Measurements from ENCODE around the gene LTA4H. TPM values are rescaled to one million over a fixed set of nuclear protein-coding genes. Genes with fewer than 3 reads are reported as not detected.
A peak's percentile ranks its signal among the peaks of the same experiment; 100 is the strongest.

Gene LTA4H
- total RNA-seq, 1 donor from 2014 or later: 17.7 TPM

DNA sequence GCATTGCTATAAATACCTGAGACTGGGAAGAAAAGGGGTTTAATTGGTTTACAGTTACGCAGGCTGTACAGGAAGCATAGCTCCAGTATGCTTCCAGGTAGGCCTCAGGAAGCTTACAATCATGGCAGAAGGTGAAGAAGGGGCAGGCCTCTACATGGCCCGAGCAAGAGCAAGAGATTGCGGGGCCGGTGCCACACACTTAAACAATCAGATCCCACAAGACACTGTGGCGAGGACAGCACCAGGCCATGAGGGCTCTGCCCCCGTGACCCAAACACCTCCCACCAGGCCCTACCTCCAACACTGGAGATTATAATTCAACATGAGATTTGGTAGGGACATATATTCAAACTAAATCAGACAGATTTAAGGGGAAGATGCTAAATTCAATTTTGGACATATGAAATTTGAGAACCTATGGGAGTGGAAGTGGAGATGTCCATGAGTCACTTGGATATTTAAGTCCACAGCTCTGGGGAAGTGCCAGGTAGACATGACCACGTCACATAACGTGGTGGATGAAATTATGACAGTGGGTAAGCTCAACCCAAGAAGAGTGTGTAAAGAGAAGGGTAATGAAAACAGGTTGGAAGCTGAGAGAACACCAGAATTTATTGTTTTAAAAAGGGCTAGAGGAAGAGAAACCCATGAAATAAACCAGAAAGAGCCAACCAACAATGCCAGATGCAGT lies 1.5 kb upstream of the LTA4H start:
- ATAC-seq (no peak), DNase-seq (ENCODE audit: low spot score) (no peak)

DNA sequence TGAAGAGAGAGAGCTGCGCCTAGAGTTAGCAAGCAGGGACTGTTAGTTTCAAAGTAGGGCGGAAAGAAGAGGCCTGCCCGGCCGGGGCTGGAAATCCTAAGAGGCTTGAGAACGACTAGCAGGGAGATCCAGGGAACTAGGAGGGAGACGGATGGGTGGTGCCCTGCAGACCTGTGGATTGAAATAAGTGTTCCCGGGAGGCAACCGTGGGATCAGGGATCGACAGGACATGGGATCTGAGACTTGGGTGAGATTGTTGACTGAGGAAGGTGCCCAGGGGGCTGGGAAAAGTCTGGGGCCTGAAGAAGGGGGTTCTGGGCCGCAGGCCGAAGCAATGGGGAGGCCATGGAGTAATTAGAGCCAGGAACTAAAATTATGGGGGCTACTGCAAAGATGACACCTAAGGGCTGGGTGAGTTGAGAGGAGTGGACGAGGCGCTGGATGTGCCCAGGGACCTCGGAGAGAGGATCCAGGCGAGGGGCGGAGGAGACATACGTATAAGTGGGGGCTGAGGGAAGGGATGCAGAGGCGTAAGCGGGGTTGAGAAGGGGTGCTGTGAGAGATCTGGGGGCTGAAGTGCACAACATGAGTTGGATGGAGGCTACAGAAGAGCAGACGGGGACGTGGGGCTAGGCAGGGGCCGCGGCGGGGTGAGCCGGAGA lies 635 bp downstream of the LTA4H start:
- ATAC-seq: no peak
- no peak for DNase-seq (ENCODE audit: low spot score)

GRCh38 chr12:96033549-96034389 lies 1.6 kb downstream of the LTA4H start:
- no peak for ATAC-seq
- no peak for DNase-seq (ENCODE audit: low spot score)

GRCh38 chr12:96029826-96030225 lies 5.6 kb downstream of the LTA4H start:
- no peak for DNase-seq (ENCODE audit: low spot score)
- ATAC-seq: no peak

DNA sequence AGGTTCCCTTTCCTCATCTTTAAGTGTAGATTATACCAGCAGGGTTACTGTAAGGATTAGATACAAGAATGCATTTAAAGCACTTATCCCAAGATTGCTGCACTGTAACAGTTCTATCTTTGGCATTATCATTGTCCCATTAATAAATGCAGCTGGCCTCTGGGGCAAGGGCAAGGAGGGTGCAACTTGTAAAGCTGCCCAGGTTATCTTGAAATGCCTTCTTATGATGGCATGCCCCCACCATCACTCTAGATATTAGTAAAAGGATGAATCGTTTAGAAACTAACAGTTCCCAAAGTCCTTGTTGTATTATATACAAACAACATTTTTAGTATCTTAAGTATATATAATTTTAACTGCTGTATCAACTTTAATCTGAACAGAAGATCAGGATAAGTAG lies 6.8 kb downstream of the LTA4H start:
- ATAC-seq (no peak), DNase-seq (ENCODE audit: low spot score) (no peak)

- ATAC-seq (no peak), DNase-seq (ENCODE audit: low spot score) (no peak)
Observed at GRCh38 chr12:96026331-96026730, 9.1 kb downstream of the LTA4H start.

- DNase-seq (ENCODE audit: low spot score) (no peak), ATAC-seq (no peak)
Observed at GRCh38 chr12:96025518-96025917, 9.9 kb downstream of the LTA4H start.

DNA sequence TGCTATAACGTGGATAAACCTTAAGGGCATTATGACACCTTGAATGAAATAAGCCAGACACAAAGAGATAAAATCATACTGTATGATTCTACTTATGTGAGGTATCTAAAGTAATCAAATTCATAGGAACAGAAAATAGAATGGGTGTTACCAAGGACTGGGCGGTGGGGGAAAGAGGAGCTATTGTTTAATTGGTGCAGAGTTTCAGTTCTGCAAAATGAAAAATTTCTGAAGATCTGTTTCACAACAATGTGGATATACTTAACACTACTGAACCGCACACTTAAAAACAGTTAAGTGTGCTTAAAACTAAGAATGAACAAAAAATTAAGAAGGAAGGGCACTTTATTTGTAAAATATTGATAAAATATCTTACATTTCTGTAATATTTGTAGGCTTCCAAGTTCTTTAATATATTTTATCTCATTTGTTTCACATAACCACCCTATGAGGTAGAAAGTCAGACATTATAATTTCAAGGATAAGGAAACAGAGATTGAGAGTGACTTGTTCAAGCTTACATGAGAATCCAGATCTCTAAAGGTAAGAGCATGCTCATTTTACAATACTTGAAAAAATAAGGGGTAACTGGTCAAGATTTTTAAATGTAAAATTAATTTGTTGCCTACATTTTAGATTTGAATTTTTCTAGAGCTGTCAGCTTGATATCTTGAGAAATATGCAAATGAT lies 14.9 kb downstream of the LTA4H start:
- no peak for ATAC-seq
- no peak for DNase-seq (ENCODE audit: low spot score)

DNA sequence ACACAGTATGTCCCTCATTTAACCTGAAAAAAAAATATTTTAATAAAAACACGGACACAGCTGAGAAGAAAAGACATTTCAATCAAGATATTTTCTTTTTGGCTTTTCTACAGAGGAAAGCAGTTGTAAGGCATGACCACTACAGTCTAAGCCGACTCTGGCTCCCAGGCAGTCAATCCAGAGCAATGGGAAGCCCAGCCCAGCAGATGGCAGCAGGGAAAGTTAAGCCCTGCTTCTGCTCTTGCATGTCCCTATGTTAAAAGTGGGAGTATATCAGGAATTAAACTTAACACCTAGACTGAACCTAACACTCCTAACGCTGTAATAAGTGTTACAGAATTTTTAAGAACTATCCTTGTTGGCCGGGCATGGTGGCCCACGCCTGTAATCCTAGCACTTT lies 19.7 kb downstream of the LTA4H start:
- DNase-seq (ENCODE audit: low spot score): no peak
- peak; percentile 81 for ATAC-seq

GRCh38 chr12:96014943-96015599 lies 20.3 kb downstream of the LTA4H start:
- DNase-seq (ENCODE audit: low spot score) (no peak), ATAC-seq (no peak)

GRCh38 chr12:96007729-96008128 lies 27.7 kb downstream of the LTA4H start:
- ATAC-seq: no peak
- DNase-seq (ENCODE audit: low spot score): no peak

DNA sequence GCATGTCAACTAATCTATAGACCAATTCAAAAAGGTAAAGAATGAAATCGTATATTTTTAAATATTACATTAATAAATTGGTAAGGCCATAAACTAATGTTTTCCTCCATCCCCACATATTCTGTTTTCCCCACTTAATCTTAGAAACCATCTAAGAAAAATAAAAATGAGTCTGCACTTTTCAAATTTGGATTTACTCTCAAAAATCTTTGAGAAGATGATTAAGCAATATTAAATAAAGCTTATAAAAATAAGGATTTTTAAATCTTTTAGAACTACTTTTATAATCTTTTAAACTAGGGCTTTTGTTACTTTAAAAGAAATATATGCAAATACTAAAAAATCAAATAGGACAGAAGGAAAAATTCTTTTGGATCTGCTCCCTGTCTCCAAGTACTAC lies 28.7 kb downstream of the LTA4H start:
- ATAC-seq: no peak
- no peak for DNase-seq (ENCODE audit: low spot score)

GRCh38 chr12:96000858-96001257 lies 34.5 kb downstream of the LTA4H start:
- DNase-seq (ENCODE audit: low spot score) (no peak), ATAC-seq (no peak)

DNA sequence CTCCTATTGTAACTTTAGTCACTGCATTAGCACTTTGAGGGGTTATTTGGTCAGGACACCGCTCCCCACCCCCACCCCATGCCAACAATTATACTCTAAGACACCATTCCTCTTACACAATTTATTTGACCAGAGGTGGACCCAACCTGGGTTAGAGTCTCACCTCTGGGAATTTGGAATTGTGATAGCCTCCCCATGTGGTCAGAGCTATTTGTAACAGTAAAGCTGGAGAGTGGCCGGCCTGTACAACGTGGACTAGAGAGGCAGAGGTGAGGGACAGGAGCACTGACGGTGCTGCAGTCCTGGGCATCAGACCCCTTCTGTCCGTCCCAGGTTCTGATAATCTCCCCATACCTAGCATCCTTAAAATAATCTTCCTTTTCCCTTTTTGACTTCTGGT lies 35.9 kb downstream of the LTA4H start:
- ATAC-seq (peak; percentile 23), DNase-seq (ENCODE audit: low spot score) (no peak)

GRCh38 chr12:95998611-95999286 lies 36.6 kb downstream of the LTA4H start:
- ATAC-seq (peak; percentile 66), DNase-seq (ENCODE audit: low spot score) (no peak)

GRCh38 chr12:95997911-95998510 lies 37.4 kb downstream of the LTA4H start:
- DNase-seq (ENCODE audit: low spot score) (no peak), ATAC-seq (no peak)

DNA sequence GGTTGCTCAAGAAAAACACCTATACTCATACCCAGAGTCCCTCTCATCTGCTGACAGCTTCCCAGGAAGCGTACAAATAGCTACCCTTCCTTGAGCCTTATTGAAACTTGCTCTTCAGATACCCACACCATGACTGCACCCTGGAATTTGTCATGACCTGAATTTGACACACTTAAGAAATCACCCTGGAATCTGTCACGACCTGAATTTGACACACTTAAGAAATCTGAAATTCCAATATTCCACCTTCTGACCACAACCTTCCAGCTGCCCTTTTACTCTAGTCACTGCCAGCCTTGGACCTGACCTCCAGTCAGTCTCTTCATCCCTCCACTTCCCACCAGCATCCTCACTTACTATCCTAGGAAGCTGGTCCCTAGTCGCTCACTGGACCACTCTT lies 38.1 kb downstream of the LTA4H start:
- ATAC-seq (no peak), DNase-seq (ENCODE audit: low spot score) (no peak)

GRCh38 chr12:95996034-95996658 lies 39.2 kb downstream of the LTA4H start, which contains the start of gene HAL:
TSS of gene HAL (minus strand) at chr12:95996344. CDS start at chr12:95995910, 434 bp downstream.
- DNase-seq (ENCODE audit: low spot score) (peak; percentile 84), ATAC-seq (peak; percentile 46)

Data from left lobe of liver (tissue), 2 donors.